Measurements from ENCODE around the gene MYBPH. TPM values are rescaled to one million over a fixed set of nuclear protein-coding genes. Genes with fewer than 3 reads are reported as not detected.

Gene MYBPH
- total RNA-seq, 2 donors from 2014 or later, result not detected

GRCh38 chr1:203148579-203148978 is 27.0 kb downstream of the MYBPH start:
- no peak overlapping the region for H3K4me3 ChIP-seq (ENCODE audit: low read length)
- Mint-ChIP-seq H3K27me3 (ENCODE audit: insufficient read depth) (no peaks in the 10 kb centered on the region), H3K4me3 (no peak overlapping the region), H3K4me1 (peaks cover 46% of the 10 kb centered on the region), H3K9me3 (peaks cover 3% of the 10 kb centered on the region), H3K36me3 (ENCODE audit: low read depth) (no peaks in the 10 kb centered on the region), H3K27ac (no peak overlapping the region)
- no peak for TF ChIP-seq CTCF (conservative IDR thresholded peaks at IDR 0.05)
- H3K36me3 ChIP-seq (ENCODE audit: control insufficient read depth, insufficient read depth, low read length), result no peaks in the 10 kb centered on the region
- H3K4me1 ChIP-seq (ENCODE audit: control insufficient read depth, insufficient read depth, low read length), result peaks cover 10% of the 10 kb centered on the region
- H3K9ac ChIP-seq (ENCODE audit: extremely low read depth, low read length, poor library complexity, severe bottlenecking), result no peak overlapping the region
- H3K9me3 ChIP-seq (ENCODE audit: control insufficient read depth, low read length), result no peaks in the 10 kb centered on the region
- no peaks in the 10 kb centered on the region for H3K27me3 ChIP-seq (ENCODE audit: control insufficient read depth, insufficient read depth, low read length, poor library complexity, severe bottlenecking)
- no peak overlapping the region for H3K27ac ChIP-seq (ENCODE audit: low read depth, low read length)
- 84 to 95% methylated on average over 8 to 12 of the region's 12 CpGs for WGBS, 2 experiments (ENCODE audit: insufficient coverage in 1 of 2, insufficient read length in 1 of 2)
- DNase-seq, result peak; percentile 41

DNA sequence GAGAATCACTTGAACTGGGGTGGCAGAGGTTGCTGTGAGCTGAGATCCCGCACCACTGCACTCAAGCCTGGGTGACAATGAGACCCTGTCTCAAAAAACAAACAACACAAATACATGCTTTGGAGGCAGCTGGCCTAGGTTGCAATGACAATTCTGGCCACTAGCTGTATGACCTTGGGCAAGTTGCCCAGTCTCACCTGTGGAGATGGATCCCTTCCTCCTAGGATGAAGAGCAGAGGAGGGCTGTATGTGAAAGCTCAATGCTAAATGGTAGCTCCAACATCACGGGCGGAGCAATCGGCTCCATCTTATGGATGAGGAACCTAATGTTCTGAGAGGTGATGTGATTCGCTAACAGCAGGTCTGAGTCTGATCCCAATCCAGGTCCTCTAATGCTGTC is 27.5 kb downstream of the MYBPH start:
- WGBS, 2 experiments (ENCODE audit: insufficient coverage in 1 of 2, insufficient read length in 1 of 2), result 92 to 98% methylated on average over 4 to 5 of the region's 5 CpGs
- peaks cover 2% of the 10 kb centered on the region for H3K36me3 ChIP-seq (ENCODE audit: control insufficient read depth, insufficient read depth, low read length)
- peak; percentile 84 for DNase-seq
- peaks cover 1% of the 10 kb centered on the region for H3K9me3 ChIP-seq (ENCODE audit: control insufficient read depth, low read length)
- no peak overlapping the region for H3K4me3 ChIP-seq (ENCODE audit: low read length)
- Mint-ChIP-seq H3K4me3 (no peak overlapping the region), H3K4me1 (peaks cover 42% of the 10 kb centered on the region), H3K27ac (no peak overlapping the region), H3K27me3 (ENCODE audit: insufficient read depth) (no peaks in the 10 kb centered on the region), H3K36me3 (ENCODE audit: low read depth) (peaks cover under 1% of the 10 kb centered on the region), H3K9me3 (peaks cover 6% of the 10 kb centered on the region)
- H3K27ac ChIP-seq (ENCODE audit: low read depth, low read length), result no peak overlapping the region
- peak; percentile 71 for TF ChIP-seq CTCF (conservative IDR thresholded peaks at IDR 0.05)
- H3K27me3 ChIP-seq (ENCODE audit: control insufficient read depth, insufficient read depth, low read length, poor library complexity, severe bottlenecking), result no peaks in the 10 kb centered on the region
- peaks cover 6% of the 10 kb centered on the region for H3K4me1 ChIP-seq (ENCODE audit: control insufficient read depth, insufficient read depth, low read length)
- no peak overlapping the region for H3K9ac ChIP-seq (ENCODE audit: extremely low read depth, low read length, poor library complexity, severe bottlenecking)

- TF ChIP-seq CTCF (conservative IDR thresholded peaks at IDR 0.05), result no peak
- Mint-ChIP-seq H3K9me3 (peaks cover 8% of the 10 kb centered on the region), H3K4me3 (no peak overlapping the region), H3K36me3 (ENCODE audit: low read depth) (peaks cover 4% of the 10 kb centered on the region), H3K27me3 (ENCODE audit: insufficient read depth) (no peaks in the 10 kb centered on the region), H3K27ac (peak overlapping the region; percentile 55), H3K4me1 (peaks cover 39% of the 10 kb centered on the region)
- 33 to 85% methylated on average over 1 to 5 of the region's 5 CpGs for WGBS, 2 experiments (ENCODE audit: insufficient coverage in 1 of 2, insufficient read length in 1 of 2)
- no peak for DNase-seq
- H3K27ac ChIP-seq (ENCODE audit: low read depth, low read length), result peak overlapping the region; percentile 24
- H3K4me3 ChIP-seq (ENCODE audit: low read length), result no peak overlapping the region
- H3K9ac ChIP-seq (ENCODE audit: extremely low read depth, low read length, poor library complexity, severe bottlenecking), result no peak overlapping the region
- H3K27me3 ChIP-seq (ENCODE audit: control insufficient read depth, insufficient read depth, low read length, poor library complexity, severe bottlenecking), result no peaks in the 10 kb centered on the region
- H3K36me3 ChIP-seq (ENCODE audit: control insufficient read depth, insufficient read depth, low read length), result peaks cover 8% of the 10 kb centered on the region
- H3K9me3 ChIP-seq (ENCODE audit: control insufficient read depth, low read length), result peaks cover 8% of the 10 kb centered on the region
- no peaks in the 10 kb centered on the region for H3K4me1 ChIP-seq (ENCODE audit: control insufficient read depth, insufficient read depth, low read length)
These were observed 28.2 kb downstream of the MYBPH start for GRCh38 chr1:203147376-203147775.

Data from endodermal cell (in vitro differentiated cells).